Measurements from ENCODE around the gene MACROH2A1.

The MACROH2A1 gene

GRCh38 chr5:135350536-135350935 lies 48.5 kb downstream of the MACROH2A1 start:
- no peak for DNase-seq

- no peak for DNase-seq
Observed at GRCh38 chr5:135349886-135350285, 49.1 kb downstream of the MACROH2A1 start.

- no peak for DNase-seq
Observed at GRCh38 chr5:135349451-135349850, 49.6 kb downstream of the MACROH2A1 start.

- no peak for DNase-seq
Observed at GRCh38 chr5:135348918-135349317, 50.1 kb downstream of the MACROH2A1 start.

- DNase-seq: no peak
Observed at GRCh38 chr5:135347392-135347791, 51.6 kb downstream of the MACROH2A1 start.

GRCh38 chr5:135345956-135346731 lies 52.9 kb downstream of the MACROH2A1 start:
- DNase-seq: no peak

GRCh38 chr5:135344349-135344748 lies 54.7 kb downstream of the MACROH2A1 start:
- no peak for DNase-seq

- DNase-seq: no peak
Observed at GRCh38 chr5:135343413-135343812, 55.6 kb downstream of the MACROH2A1 start.

GRCh38 chr5:135342551-135342875 lies 56.5 kb downstream of the MACROH2A1 start:
- no peak for DNase-seq

GRCh38 chr5:135341696-135342550 lies 57.1 kb downstream of the MACROH2A1 start:
- DNase-seq: no peak

- DNase-seq: no peak
Observed at GRCh38 chr5:135341016-135341666, 57.9 kb downstream of the MACROH2A1 start.

GRCh38 chr5:135340568-135340967 lies 58.5 kb downstream of the MACROH2A1 start:
- DNase-seq: no peak

GRCh38 chr5:135339623-135340022 lies 59.4 kb downstream of the MACROH2A1 start:
- DNase-seq: no peak

- DNase-seq: no peak
Observed at GRCh38 chr5:135339189-135339588, 59.8 kb downstream of the MACROH2A1 start.

- DNase-seq: no peak
Observed at GRCh38 chr5:135337064-135337463, 62.0 kb downstream of the MACROH2A1 start.

- no peak for DNase-seq
Observed at GRCh38 chr5:135335031-135335828, 63.8 kb downstream of the MACROH2A1 start.

- no peak for DNase-seq
Observed at GRCh38 chr5:135333732-135334515, 65.1 kb downstream of the MACROH2A1 start.

- no peak for DNase-seq
Observed at GRCh38 chr5:135332519-135333150, 66.4 kb downstream of the MACROH2A1 start.

- no peak for DNase-seq
Observed at GRCh38 chr5:135331612-135332011, 67.4 kb downstream of the MACROH2A1 start.

GRCh38 chr5:135330798-135331096 lies 68.3 kb downstream of the MACROH2A1 start:
- DNase-seq: no peak

GRCh38 chr5:135329913-135330797 lies 68.9 kb downstream of the MACROH2A1 start:
- peak; percentile 41 for DNase-seq
